GM19193 (cell line): ENCODE results near the gene RDH11.
A peak's percentile ranks its signal among the peaks of the same experiment; 100 is the strongest.
"Not testable (repeated sequence)": the region's sequence is repeated elsewhere in the genome, so short reads cannot be mapped to it uniquely, and the experiment has no call there.

Experiments used
- POLR2A ChIP-seq: IDR thresholded peaks from 4 replicates; pipeline ENCODE4 v1.6.1; 2011; ENCODE audit not compliant: insufficient read depth, insufficient read length; ENCODE audit errors: extremely low read depth

The RDH11 gene

DNA sequence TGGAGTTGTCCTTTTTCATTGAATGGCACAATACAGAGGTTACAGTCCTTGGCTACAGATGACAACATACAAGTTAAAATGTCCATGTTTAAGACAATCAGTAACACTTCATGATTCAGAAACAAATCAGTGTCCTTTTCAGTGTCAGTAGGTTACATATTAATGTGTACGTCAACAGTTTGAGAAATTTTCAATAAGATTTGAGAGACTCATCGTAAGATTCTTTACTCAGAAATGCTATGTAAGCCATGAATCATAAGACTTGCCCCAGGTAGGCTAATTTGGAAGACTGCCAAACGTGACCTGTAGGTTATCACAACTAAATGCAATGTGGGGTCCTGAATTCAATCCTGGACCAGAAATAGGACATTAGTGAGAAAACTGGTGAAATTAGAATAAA lies 9.6 kb upstream of the RDH11 start:
- TF ChIP-seq POLR2A: no peak

GRCh38 chr14:67704484-67705089 lies 9.0 kb upstream of the RDH11 start:
- TF ChIP-seq POLR2A: no peak

DNA sequence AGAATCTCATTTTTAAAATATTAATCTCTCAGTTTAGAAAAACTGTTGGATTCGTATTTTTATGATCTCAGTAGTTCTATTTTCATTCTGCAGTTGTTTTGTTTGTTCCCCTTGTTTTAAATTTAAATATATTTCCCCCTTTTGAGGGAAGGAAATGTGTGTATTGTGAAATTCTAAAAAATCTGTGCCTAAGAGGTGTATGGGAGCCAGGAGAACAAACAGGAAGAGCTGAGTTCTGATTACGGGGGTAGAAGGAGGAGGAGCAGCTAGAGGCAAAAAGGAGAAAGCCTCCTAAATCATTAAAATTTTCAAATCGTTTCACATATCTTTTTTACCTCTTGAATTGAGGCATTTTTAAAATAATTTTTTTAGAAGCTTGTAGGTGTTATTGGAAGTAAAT lies 8.4 kb upstream of the RDH11 start:
- TF ChIP-seq POLR2A: no peak

DNA sequence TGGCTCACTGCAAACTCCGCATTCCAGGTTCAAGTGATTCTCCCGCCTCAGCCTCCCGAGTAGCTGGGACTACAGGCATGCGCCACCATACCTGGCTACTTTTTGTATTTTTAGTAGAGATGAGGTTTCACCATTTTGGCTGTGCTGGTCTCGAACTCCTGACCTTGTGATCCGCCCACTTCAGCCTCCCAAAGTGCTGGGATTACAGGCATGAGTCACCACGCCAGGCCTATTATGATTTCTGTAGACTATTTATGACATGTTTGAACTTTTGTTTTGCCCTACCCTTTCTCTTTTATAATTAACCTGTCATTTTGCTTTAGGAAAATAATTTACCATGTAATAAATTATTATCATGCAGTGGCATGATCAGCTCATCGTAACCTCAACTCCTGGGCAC lies 5.9 kb upstream of the RDH11 start, which contains the start of gene RDH12:
Gene RDH12, plus strand, starts transcription at position 395 of the 400 bp plus-strand sequence. CDS start 20,757 bp downstream, outside the sequence.
- not testable (repeated sequence) for TF ChIP-seq POLR2A

DNA sequence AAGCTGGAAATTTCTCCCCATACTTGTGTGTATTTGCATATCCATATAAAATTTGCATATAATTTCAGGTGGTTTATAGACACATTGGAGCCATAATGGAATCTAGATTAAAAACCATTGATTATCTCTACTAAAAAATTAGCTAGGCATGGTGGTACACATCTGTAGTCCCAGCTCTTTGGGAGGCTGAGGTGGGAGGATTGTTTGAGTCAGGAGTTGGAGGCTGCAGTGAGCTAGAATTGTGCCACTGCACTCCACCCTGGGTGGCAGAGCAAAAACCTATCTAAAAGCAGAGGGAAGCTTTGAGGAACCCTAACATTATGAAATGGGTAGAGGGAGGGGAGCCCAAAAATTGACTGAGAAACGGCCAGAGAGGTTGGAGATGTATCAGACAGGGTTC lies 2.6 kb upstream of the RDH11 start:
- no peak for TF ChIP-seq POLR2A

DNA sequence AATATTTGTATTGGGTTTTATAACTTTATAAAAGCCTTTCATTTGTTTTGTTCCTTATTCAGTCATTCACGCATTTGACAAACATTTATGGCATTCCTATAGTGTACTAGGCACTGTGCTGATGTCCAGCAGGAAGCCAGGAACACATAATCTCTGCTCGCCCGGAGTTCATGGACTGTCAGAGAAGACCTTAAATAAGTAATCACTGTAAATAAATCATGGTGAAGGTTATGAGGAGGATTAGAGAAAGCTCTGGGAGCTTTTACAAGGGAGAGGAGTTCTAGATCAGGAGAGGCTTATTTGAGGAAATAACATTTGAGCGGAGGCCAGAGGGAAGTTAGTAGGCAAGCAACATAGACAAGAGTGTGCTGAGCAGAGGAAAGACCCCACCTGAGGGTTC lies 1.4 kb upstream of the RDH11 start:
- no peak for TF ChIP-seq POLR2A

- TF ChIP-seq POLR2A: peak; percentile 53
Measured at GRCh38 chr14:67694791-67695393, 672 bp downstream of the RDH11 start.

- TF ChIP-seq POLR2A: no peak
Measured at GRCh38 chr14:67690011-67690410, 5.6 kb downstream of the RDH11 start.

DNA sequence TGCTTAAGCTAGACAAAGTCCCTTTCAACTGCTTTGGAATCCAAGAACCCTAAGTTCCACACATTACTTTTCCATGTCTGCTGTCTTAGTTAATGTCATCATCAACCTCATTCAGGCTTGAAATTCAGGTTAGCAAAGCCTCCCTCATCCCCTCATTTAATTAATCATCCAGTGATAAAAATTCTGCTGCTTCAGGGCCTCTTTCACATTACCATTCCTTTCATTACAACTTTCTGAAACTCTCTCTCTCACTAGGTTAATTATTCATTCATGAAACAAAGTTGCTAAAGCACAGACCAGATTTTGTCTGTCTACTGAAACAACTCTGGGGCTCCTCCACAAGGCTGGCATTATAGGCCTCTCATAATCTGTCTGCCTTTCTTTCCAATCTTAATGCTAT lies 11.7 kb downstream of the RDH11 start:
- TF ChIP-seq POLR2A: no peak

- no peak for TF ChIP-seq POLR2A
Measured at GRCh38 chr14:67680941-67681340, 14.6 kb downstream of the RDH11 start.

GRCh38 chr14:67680121-67680602 lies 15.4 kb downstream of the RDH11 start:
- TF ChIP-seq POLR2A: no peak

DNA sequence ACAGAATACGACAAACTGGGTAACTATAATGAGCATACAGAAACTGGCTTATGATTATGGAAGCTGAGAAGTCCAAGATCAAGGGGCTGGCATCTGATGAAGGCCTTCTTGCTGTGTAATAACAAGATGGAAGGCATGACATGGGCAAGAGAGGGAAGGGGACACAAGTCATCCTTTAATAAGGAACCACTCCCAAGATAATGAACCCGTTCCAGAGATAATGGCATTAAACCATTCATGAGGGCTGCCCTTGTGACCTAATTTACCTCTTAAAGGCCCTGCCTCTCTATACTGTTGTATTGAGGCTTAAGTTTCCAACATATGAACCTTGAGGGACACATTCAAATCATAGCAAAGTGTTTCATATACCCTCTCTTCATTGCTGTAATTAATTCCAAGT lies 16.6 kb downstream of the RDH11 start:
- TF ChIP-seq POLR2A: no peak

GRCh38 chr14:67675219-67675582 lies 20.4 kb downstream of the RDH11 start:
- no peak for TF ChIP-seq POLR2A

- peak; percentile 87 for TF ChIP-seq POLR2A
Measured at GRCh38 chr14:67674480-67675218, 20.9 kb downstream of the RDH11 start, which contains the start of gene VTI1B. TSS of gene VTI1B (minus strand) at chr14:67674632. CDS start at chr14:67674489, 143 bp downstream.

DNA sequence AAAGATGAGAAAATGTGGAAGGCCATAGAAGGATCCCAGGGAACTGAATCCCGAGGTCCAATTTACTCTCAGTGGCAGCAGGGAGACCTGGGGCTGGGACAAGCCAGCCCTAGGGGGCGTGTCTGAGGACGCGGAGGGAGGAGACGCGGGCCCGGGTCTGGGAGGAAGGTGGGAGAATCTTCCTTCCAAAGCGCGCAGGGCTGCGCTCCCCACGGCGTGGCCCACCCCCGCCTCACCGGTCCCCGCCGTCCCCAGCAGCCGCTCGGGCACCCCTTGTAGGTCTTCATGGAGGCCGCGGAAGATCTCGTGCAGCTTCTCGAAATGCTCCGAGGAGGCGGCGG lies 21.5 kb downstream of the RDH11 start:
- TF ChIP-seq POLR2A: no peak

GRCh38 chr14:67673451-67673850 lies 22.1 kb downstream of the RDH11 start:
- TF ChIP-seq POLR2A: no peak
